Ramos (cell line): ENCODE data around the gene PRCP.

Source experiments
- in situ Hi-C: fragments of 300-500 bp; cut with MboI; formaldehyde crosslinking; loops from one replicate; pipeline ENCODE4 v1.14.3; 2022; ENCODE audit warnings: low sequenced_read_pairs; ENCODE audit not compliant: unreplicated experiment

Gene PRCP

DNA sequence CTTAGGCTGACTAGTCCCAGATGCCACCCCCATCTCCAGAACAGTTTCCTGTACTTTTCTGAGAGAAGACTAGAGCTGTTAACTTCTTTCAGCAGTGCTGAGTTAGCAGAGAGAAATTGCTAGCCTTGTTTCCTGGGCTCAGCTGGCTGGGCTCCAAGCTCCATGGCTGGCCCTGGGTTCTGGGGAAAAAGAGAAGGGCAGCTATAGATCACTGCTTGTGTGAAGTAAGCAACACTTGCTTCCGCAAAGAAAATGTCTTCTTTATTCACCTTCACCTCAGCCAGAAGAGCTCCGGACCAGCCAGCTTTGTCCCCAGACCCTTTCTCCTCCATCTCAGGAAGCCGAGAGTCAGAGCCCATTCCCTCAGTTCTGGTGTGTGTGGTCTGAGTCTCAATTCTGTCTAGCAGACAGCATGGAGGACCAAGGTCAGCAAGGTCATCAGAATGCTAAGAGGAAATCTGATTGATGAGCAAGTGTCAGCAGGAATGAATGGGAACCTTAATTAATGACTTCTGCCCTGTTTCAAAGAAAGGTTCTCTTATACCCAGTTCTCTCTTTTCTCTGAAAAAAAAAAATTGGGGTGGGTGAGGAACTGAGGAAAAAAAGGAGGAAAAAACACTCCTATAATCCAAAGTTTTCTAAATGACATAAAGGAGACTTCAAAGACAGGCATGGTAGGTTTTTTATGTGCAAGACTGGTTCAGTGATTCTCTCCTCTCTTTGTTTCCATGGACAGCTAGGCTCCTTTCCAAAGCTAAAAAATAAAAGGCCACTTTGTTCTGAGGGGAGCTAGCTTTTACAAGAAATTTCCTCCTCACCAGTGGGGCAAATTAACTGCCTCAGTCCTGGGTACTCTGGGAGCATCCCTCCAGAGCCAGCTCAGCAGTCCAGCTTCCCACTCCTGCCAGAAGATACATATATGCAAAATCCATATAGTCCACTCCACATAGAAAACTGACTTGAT, 103.0 kb downstream of the PRCP start:
- in situ Hi-C loops, result no loop called here

- in situ Hi-C loops, result no loop called here
These were observed 105.7 kb downstream of the PRCP start for GRCh38 chr11:82794490-82794889.

DNA sequence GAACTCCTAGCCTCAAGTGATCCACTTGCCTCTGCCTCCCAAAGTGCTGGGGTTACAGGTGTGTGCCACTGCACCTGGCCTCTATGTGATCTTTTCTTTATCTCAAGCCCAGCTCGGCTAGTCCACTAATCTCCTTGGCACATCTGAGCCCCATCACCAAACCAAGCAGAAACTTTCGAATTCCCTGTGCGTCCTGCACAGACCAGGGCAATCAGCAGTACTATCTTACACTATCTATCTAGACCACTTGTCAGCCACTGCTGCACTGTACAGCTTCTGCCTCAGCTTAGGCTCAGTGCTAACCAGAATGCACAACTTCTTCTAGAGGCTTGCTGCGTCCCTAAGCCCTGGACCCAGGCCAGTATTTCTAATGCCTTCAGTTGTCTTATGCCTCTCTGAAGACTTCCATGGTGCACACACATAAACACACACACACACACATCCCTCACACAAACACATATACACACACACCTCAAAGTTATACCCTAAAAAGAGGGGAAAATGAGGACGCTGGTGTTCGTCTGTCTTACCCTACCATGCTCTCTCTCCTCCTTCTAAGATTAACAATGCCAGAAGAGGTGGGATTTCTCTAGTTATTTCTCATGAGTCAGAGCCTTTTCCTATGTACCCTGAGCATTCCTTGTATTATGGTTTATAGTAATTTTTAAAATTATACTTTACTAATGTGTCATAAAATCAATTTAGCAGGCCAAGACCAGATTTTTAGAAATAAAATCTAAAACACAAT, 107.2 kb downstream of the PRCP start:
- in situ Hi-C loops, result no loop called here

DNA sequence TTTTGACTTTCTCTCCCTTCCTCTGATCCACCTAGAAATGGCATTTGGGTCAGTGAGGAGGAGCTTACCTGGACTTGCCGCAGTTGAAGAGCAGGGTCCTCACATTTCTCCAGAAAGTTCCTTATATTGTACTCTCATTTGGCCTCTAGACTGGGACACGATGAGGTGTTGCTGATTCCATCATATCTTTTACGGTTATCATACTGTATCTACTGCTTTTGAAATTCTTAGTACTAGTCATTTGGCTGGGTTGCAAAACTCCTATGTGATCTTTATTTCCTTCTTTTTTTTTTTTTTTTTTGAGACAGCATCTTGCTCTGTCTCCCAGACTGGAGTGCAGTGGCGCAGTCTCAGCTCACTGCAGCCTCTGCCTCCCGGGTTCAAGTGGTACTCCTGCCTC, 107.9 kb downstream of the PRCP start:
- in situ Hi-C loops, result no loop called here

- in situ Hi-C loops, result no loop called here
These were observed 108.5 kb downstream of the PRCP start for GRCh38 chr11:82791779-82792178.

GRCh38 chr11:82790723-82791484, 109.3 kb downstream of the PRCP start:
- in situ Hi-C loops, result no loop called here

DNA sequence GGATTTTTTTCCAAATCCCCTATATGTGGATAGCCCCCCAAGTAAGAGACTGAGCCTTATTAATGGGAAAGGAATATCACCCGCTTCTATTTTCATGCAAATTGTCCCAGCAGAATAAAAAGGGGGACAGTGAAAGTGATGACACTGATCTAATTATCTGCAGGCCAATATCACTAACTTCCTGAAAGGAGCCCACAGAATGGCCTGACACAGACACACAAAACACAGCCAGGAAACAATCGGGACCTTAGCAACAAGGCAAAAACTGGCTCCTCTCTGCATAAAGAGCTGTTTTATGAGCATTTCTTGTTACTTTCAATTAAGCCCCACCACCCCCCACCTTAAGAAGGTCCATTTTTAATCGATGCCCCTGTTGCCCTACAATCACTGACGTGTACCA, 112.2 kb downstream of the PRCP start:
- in situ Hi-C loops, result no loop called here

DNA sequence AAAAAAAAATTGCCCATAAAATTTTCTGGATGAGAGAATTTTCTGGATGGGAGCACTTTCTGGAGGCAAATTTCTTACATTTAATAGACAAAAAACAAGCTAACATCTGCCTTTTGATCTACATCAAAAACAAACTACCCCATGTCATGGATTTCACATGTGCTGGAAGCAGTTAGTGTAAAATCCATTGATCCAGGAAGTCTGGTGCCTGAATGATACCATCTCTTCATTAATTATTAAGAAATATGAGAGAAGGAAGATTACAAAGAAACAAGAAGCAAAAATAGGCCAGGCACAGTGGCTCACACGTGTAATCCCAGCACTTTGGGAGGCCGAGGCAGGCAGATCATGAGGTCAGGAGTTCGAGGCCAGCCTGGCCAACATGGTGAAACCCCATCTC, 113.4 kb downstream of the PRCP start:
- in situ Hi-C loops, result no loop called here

GRCh38 chr11:82786001-82786400, 114.2 kb downstream of the PRCP start:
- in situ Hi-C loops, result no loop called here

- in situ Hi-C loops, result no loop called here
These were observed 117.3 kb downstream of the PRCP start for GRCh38 chr11:82782825-82783374.

- in situ Hi-C loops, result no loop called here
These were observed 121.5 kb downstream of the PRCP start for GRCh38 chr11:82778776-82779175.

- in situ Hi-C loops, result no loop called here
These were observed 123.9 kb downstream of the PRCP start for GRCh38 chr11:82776377-82776776.

DNA sequence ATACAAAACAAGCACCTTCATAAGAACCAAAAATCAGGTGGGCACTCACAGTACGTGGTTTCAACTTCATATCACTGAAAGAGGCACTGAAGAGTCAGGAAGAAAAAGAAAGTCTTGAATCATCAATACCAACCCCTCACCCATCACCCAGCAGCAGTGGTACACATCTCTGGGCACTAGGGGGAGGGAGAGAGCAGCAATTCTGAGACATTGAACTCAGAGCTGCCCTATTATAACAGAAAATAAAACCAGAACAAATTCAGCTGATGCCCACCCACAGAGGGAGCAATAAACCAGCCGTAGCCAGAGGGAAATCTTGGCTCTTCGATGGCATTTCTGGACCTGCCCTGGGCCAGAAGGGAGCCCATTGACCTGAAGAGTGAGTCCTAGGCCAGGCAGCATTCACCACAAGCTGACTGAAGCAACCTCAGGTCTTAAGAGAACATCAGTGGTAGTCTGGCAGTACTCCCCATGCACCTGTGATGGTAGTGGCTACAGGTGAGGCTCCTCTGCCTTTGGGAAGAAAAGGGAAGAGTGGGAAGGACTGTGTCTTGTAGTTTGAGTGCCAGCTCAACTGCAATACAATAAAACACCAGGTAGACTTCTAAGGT, 124.4 kb downstream of the PRCP start:
- in situ Hi-C loops, result no loop called here

DNA sequence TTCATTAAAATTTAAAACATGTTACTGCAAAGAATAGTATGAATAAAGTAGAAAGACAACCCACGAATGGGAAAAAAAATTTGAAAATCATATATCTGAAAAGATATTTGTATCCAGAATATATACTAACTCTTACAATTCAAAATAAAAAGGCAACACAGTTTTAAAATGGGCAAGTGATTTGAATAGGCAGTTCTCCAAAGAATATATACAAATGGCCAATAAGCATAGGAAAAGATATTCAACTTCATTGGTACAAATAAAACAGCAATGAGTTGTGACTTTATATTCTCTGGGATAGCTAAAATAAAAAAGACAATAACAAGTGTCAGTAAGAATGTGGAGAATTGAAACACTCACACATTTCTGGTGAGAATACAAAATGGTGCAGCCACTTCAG, 125.0 kb downstream of the PRCP start:
- in situ Hi-C loops, result no loop called here
